Hepatocyte (in vitro differentiated cells): ENCODE results near the gene ANKS4B.
"Not testable (repeated sequence)": the region's sequence is repeated elsewhere in the genome, so short reads cannot be mapped to it uniquely, and the experiment has no call there.

Experiments
- CTCF ChIP-seq: fragments of 200-600 bp; sonication (generic); IDR thresholded peaks from 2 replicates; pipeline ENCODE4 v1.5.1; 2016; ENCODE audit warnings: antibody characterized with exemption, mild to moderate bottlenecking; ENCODE audit not compliant: poor library complexity
- EZH2 ChIP-seq: fragments of 200-600 bp; sonication (generic); IDR thresholded peaks from 2 replicates; pipeline ENCODE4 v1.6.1; 2016; ENCODE audit warnings: antibody characterized with exemption, mild to moderate bottlenecking, borderline replicate concordance
- EZH2phosphoT487 ChIP-seq: fragments of 200-600 bp; sonication (generic); IDR thresholded peaks from one replicate; pipeline ENCODE4 v1.6.1; 2018; ENCODE audit warnings: antibody characterized with exemption, mild to moderate bottlenecking, low read depth, moderate library complexity; ENCODE audit not compliant: unreplicated experiment, severe bottlenecking

DNA sequence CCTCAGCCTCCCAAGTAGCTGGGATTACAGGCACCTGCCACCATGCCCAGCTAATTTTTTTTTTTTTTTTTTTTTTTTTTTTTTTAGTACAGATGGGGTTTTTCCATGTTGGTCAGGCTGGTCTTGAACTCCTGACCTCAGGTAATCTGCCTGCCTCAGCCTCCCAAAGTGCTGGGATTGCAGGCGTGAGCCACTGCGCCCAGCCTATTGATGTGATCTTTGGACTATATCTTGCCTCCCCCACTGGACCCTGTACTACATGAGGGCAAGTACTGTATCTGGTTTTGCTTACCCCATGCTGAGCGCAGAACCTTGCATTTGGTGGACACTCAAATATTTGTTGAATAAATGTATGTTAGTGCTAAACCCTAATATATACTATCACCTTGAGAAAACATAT is 39.3 kb downstream of the ANKS4B start:
- TF ChIP-seq CTCF, EZH2phosphoT487, EZH2: not testable (repeated sequence)
